Peyer's patch (tissue), 4 donors: Measurements from ENCODE around the gene INPP5J. TPM values are rescaled to one million over a fixed set of nuclear protein-coding genes. Genes with fewer than 3 reads are reported as not detected.
A peak's percentile ranks its signal among the peaks of the same experiment; 100 is the strongest.

Experiments used
- DNase-seq, 3 donors: peaks; one replicate each; pipeline ENCODE4 v3.0.0-alpha.2; 2017 to 2019
- H3K27ac ChIP-seq, 4 donors: fragments of 200-600 bp; sonication (generic); one replicate each; pipeline ENCODE4 v1.5.1; 2016 to 2019
- H3K27me3 ChIP-seq, 2 donors: fragments of 200-600 bp; sonication (generic); one replicate each; pipeline ENCODE4 v1.5.1; 2019
- H3K36me3 ChIP-seq, 3 donors: fragments of 200-600 bp; sonication (generic); one replicate each; pipeline ENCODE4 v1.5.1; 2016 to 2019
- H3K4me1 ChIP-seq, 4 donors: fragments of 200-600 bp; sonication (generic); one replicate each; pipeline ENCODE4 v1.5.1; 2016 to 2019
- H3K4me3 ChIP-seq, 4 donors: fragments of 200-600 bp; sonication (generic); 1 replicate in 3 of 4; 2 replicates in 1 of 4; pipeline ENCODE4 v1.5.1; 2016 to 2019; ENCODE audit warnings: mild to moderate bottlenecking in 1 of 4
- H3K9me3 ChIP-seq, 4 donors: fragments of 200-600 bp; sonication (generic); one replicate each; pipeline ENCODE4 v1.5.1; 2016 to 2019; ENCODE audit warnings: mild to moderate bottlenecking in 1 of 4
- POLR2A ChIP-seq, 2 donors: fragments of 450-650 bp; IDR thresholded peaks; one replicate each; pipeline ENCODE4 v1.5.1; 2017; ENCODE audit warnings: antibody characterized with exemption in 2 of 2, mild to moderate bottlenecking in 2 of 2, moderate library complexity in 2 of 2
- total RNA-seq, 4 donors: library from RNA; depleted of rRNA; stranded (reverse); fragments of >200 nt; gene quantifications; one replicate each; pipeline ENCODE4 v1.1.0, GENCODE V29; 2016
- TF ChIP-seq, protein P1 (sequence below), 6 experiments: fragments of 450-650 bp in 4 of 6; fragments of 200-600 bp in 2 of 6; sonication (generic) in 1 of 6; IDR thresholded peaks; one replicate each; pipeline ENCODE4 v1.5.1; 2017 to 2019; ENCODE audit warnings: antibody characterized with exemption in 6 of 6, mild to moderate bottlenecking in 3 of 6, moderate library complexity in 1 of 6

INPP5J gene
- total RNA-seq, 4 donors from 2014 or later = 18.2 to 203 (median 156) TPM

DNA sequence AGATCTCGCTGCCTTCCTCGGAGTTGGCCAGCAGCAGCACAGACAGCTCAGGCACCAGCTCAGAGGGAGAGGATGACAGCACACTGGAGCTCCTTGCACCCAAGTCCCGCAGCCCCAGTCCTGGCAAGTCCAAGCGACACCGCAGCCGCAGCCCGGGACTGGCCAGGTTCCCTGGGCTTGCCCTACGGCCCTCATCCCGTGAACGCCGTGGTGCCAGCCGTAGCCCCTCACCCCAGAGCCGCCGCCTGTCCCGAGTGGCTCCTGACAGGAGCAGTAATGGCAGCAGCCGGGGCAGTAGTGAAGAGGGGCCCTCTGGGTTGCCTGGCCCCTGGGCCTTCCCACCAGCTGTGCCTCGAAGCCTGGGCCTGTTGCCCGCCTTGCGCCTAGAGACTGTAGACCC lies 11.1 kb downstream of the INPP5J start:
- peak in 1 of 3 donors; percentile 42 for DNase-seq
- no peak overlapping the region for H3K4me3 ChIP-seq
- H3K36me3 ChIP-seq = peaks cover 0 to 14% (median 0%) of the 10 kb centered on the region in 3 donors
- TF ChIP-seq POLR2A (IDR thresholded peaks at IDR 0.05) = no peak
- TF ChIP-seq, protein P1, sequence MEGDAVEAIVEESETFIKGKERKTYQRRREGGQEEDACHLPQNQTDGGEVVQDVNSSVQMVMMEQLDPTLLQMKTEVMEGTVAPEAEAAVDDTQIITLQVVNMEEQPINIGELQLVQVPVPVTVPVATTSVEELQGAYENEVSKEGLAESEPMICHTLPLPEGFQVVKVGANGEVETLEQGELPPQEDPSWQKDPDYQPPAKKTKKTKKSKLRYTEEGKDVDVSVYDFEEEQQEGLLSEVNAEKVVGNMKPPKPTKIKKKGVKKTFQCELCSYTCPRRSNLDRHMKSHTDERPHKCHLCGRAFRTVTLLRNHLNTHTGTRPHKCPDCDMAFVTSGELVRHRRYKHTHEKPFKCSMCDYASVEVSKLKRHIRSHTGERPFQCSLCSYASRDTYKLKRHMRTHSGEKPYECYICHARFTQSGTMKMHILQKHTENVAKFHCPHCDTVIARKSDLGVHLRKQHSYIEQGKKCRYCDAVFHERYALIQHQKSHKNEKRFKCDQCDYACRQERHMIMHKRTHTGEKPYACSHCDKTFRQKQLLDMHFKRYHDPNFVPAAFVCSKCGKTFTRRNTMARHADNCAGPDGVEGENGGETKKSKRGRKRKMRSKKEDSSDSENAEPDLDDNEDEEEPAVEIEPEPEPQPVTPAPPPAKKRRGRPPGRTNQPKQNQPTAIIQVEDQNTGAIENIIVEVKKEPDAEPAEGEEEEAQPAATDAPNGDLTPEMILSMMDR (IDR thresholded peaks at IDR 0.05) = no peak
- H3K4me1 ChIP-seq = no peaks in the 10 kb centered on the region
- H3K27ac ChIP-seq = no peak overlapping the region
- no peaks in the 10 kb centered on the region for H3K27me3 ChIP-seq
- no peaks in the 10 kb centered on the region for H3K9me3 ChIP-seq

DNA sequence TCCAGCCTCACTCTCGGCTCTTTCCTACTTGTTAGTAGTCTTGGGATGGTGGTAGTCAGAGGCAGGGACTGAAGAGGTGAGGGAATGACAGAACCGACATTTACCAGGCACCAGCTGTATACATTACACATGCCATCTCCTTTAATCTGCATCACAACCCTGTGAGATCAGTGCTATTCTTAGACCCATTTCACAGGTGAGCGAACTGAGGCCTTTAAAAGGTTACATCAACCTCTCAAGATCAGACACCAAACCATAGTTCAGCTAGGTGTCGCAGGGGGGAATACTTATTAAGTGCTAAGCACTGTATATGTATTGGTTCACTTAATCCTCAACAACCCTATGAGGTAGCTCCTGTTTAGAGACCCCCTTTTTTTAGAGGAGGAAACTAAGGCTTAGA lies 11.9 kb downstream of the INPP5J start:
- Histone ChIP-seq H3K27ac (no peak overlapping the region), H3K36me3 (peaks cover 0 to 14% (median 0%) of the 10 kb centered on the region in 3 donors), H3K9me3 (no peaks in the 10 kb centered on the region), H3K4me3 (no peak overlapping the region), H3K27me3 (no peaks in the 10 kb centered on the region), H3K4me1 (no peaks in the 10 kb centered on the region)
- DNase-seq = no peak
- TF ChIP-seq, protein P1 (IDR thresholded peaks at IDR 0.05) = no peak
- TF ChIP-seq POLR2A (IDR thresholded peaks at IDR 0.05) = no peak

DNA sequence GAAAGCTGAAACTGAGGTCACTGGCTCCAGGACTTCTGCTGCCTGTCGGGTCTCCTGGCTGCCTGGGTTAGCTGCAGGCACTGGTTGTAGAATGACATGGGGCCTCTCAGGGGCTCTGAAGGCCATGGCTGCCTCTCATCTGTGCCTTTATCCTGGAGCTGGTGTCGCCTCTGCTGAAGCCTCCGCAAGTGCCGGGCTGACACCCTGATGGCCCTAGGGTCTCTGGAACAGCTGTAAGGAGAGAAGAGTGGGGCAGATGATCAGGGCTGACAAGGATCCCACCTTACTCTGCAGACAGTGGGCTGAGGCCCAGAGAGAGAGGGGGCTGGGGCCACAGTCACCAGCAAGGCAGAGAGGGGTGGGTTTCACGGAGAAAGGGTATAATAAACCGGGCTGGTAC lies 12.9 kb downstream of the INPP5J start:
- TF ChIP-seq, protein P1 (IDR thresholded peaks at IDR 0.05) = no peak
- TF ChIP-seq POLR2A (IDR thresholded peaks at IDR 0.05) = no peak
- H3K36me3 ChIP-seq = peaks cover 0 to 11% (median 0%) of the 10 kb centered on the region in 3 donors

DNA sequence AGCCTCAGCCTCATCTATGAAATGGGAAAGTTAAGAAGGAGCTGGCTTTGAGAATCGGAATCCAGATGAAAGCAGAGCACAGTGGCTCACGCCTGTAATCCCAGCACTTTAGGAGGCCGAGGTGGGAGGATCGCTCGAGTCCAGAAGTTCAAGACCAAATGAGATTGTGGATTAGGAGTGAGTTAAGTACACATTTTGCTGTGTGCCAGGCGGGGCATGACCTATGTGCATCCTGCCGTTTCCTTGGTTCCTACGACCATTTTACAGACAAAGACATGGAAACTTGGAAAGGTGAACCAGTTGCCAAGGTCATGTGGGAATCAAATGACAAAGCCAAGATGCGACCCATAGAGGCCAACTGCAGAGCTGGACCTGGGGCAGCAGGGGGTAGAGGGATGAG lies 13.4 kb downstream of the INPP5J start:
- H3K4me1 ChIP-seq = no peaks in the 10 kb centered on the region
- no peaks in the 10 kb centered on the region for H3K27me3 ChIP-seq
- no peak for DNase-seq
- no peak for TF ChIP-seq POLR2A (IDR thresholded peaks at IDR 0.05)
- TF ChIP-seq, protein P1 (IDR thresholded peaks at IDR 0.05) = no peak
- H3K9me3 ChIP-seq = no peaks in the 10 kb centered on the region
- H3K4me3 ChIP-seq = no peak overlapping the region
- H3K36me3 ChIP-seq = peaks cover 0 to 7% (median 0%) of the 10 kb centered on the region in 3 donors
- no peak overlapping the region for H3K27ac ChIP-seq

More for the DNA sequence above, 12.9 kb downstream of the INPP5J start:
- Histone ChIP-seq H3K27ac (no peak overlapping the region), H3K4me1 (no peaks in the 10 kb centered on the region), H3K27me3 (no peaks in the 10 kb centered on the region), H3K9me3 (no peaks in the 10 kb centered on the region), H3K4me3 (no peak overlapping the region)
- DNase-seq = peak in 1 of 3 donors; percentile 44

DNA sequence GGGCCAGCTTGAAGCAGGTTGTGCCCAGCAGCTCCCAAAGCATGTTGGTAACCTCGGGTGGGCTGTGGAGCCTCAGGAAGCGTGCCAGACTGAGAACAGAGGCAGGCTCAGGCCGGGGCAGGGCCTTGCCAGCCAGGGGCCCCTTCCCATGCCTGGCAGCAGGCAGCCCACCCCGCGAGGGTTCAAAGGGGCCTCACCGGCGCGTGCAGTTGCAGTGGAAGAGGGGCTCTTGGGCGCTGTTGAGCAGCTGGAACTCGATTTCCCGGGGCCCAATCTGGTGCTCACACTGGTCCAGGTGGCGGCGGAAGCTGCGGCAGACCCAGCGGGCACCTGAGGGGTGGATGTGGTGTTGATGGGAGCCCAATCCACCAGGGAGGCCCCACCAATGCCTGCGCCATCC lies 13.9 kb downstream of the INPP5J start:
- TF ChIP-seq, protein P1 (IDR thresholded peaks at IDR 0.05) = no peak
- no peak for TF ChIP-seq POLR2A (IDR thresholded peaks at IDR 0.05)
- peaks cover 0 to 5% (median 0%) of the 10 kb centered on the region in 3 donors for H3K36me3 ChIP-seq
- DNase-seq = no peak
- H3K27me3 ChIP-seq = no peaks in the 10 kb centered on the region
- H3K27ac ChIP-seq = no peak overlapping the region
- no peak overlapping the region for H3K4me3 ChIP-seq
- H3K9me3 ChIP-seq = no peaks in the 10 kb centered on the region
- no peaks in the 10 kb centered on the region for H3K4me1 ChIP-seq

DNA sequence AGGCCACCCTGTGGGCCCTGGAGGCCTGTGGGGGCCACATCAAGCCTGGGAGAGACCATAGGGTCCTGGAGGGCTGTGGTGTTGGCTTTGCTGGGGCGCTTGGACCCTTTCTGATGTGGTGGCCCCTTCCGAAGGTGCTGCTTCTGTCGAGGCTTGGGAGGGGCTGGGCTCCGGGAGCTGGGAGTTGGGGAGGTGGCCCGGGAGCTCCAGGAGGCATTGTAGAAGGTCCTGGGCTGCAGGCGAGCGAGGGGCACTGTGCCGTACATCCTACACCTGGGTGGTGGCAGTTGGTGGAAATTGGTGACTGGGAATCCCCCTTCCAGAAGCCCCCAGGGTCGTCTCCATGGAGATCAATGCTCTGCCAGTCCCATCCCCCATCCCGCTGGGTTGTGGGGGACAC lies 15.0 kb downstream of the INPP5J start:
- no peak for DNase-seq
- TF ChIP-seq POLR2A (IDR thresholded peaks at IDR 0.05) = no peak
- TF ChIP-seq, protein P1 (IDR thresholded peaks at IDR 0.05) = no peak
- Histone ChIP-seq H3K4me1 (no peaks in the 10 kb centered on the region), H3K36me3 (peaks cover 0 to 5% (median 0%) of the 10 kb centered on the region in 3 donors), H3K27me3 (no peaks in the 10 kb centered on the region), H3K27ac (no peak overlapping the region), H3K9me3 (no peaks in the 10 kb centered on the region), H3K4me3 (no peak overlapping the region)
